Right hindlimb (tissue), 1 donor: ENCODE measurements around the gene HELT.
A peak's percentile ranks its signal among the peaks of the same experiment; 100 is the strongest.

Experiments used
- DNase-seq: peaks from one replicate; pipeline ENCODE4 v3.0.0-alpha.2; 2018

Gene HELT

DNA sequence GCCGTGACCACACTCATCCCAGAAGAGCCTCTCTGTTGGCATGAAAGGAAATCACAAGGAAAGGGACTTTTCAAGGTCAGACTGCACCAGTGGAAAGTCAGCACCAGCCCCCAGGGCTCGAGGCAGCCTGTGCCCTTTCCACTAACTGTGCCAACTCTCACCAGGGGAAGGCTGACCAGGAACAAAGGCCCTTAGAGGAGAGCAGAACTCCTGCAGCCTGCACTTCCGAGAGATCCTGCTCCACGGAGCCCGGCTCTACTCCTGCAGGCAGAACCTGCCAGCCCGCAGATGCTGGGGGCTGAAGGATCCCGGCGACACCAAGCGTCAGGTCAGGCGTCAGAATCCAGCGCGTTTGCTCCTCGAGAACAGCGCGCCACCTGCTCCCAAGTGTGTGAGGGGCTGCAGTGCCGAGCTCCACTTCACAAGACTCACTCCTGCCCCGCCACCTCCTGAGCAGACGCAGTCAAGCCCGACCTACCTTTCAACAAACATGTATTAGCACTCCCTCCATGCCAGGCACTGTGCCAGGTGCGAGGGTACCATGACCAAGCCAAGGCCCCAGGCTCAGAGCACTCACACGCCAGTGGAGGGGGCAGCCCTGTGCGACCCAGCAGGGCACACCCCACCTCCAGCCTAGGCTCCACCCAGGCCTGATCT lies 13.6 kb upstream of the HELT start:
- DNase-seq: no peak

DNA sequence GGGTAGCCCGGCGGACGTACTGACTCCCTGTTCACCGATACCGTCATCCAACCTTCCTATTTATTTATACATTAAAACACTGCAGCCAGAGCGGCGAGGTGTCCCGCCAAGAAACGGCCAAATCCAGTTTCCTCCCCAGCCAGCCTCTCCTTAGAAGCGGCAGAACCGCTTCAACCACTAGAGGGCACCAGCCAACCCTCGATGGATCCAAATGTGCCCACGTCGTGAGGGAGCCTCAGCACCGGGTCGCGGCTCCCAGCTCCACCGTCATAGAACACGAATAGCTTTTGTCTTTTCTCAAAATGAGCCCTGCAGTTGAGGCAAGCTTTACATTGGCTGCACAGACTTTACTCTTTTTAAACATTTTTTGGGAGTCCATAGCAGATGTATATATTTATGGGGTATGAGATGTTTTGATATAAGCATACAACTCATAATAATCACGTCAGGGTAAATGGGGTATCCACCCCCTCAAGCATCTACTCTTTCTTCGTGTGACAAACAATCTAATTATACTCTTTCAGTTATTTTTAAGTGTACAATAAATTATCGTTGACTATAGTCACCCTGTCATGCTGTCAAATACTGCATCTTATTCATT lies 13.0 kb upstream of the HELT start:
- peak; percentile 85 for DNase-seq

DNA sequence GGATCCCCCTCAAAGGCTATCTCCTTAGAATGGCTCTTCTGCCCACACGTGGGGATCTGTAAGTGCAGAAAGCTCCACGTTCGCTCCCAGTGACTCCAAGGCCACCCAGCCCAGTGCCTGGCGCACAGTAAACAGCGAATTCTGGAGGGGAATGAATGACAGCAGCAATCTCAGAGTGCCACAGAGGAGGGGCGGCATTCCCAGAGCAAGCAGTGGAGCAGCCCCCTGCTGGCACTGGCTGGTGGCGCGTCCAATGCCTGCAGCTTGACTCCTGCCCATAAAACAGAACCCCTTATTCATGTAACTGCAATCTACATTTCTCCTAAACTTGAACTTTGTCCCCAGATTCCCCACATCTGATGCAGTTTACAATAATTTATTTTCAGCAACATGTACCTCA lies 6.9 kb upstream of the HELT start:
- no peak for DNase-seq

DNA sequence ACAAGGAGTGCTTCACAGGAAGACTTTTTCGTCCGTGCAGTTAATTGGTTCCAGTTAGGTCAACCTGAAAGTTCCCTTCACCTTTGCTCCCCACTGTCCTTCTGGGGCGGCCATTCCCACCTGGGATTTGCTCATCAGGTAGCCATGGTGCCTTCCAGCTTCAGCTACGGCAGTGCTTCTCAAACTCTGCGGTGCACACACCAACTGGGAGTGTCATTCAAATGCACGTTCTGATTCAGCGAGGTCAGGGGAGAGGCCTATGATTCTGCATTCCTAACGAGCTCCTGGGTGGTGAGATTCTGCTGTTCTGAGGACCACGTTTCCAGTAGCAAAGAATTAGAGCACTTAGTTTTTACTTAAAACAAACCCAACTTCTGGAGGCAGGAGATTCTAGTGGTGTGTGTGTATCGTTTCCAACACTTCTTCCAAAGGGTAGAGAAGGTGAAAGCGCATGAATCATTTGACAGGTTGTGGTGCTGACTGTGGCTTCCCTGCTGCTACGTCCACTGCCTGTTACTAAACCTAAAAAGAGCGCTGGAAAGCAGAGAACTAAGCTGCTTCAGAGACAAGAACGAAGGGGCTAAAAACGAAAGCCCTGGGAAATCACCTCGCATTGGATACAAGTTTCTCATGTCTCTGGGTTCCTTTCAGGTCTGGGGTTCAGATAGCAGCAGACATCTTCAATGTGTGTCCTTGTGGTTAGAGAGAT lies 4.7 kb upstream of the HELT start:
- no peak for DNase-seq

DNA sequence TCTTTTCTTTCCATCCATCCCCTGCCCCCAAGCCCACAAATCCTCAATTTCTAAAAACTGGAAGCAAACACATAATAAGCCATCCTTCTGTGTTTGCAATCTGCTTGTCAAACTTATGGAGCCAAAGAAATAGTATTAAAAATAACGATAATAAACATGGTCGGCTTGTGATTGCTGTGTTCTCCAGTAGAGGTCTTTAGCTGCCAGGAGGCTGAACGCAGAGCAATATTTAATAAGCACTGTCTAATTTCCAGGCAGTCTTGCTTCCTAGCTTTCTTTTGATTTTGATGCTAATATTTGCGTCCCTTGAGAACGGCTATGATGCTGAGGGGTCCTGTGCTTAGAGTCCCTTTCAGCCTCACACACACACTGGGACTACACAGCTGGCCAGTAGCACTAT lies 3.2 kb upstream of the HELT start:
- no peak for DNase-seq

DNA sequence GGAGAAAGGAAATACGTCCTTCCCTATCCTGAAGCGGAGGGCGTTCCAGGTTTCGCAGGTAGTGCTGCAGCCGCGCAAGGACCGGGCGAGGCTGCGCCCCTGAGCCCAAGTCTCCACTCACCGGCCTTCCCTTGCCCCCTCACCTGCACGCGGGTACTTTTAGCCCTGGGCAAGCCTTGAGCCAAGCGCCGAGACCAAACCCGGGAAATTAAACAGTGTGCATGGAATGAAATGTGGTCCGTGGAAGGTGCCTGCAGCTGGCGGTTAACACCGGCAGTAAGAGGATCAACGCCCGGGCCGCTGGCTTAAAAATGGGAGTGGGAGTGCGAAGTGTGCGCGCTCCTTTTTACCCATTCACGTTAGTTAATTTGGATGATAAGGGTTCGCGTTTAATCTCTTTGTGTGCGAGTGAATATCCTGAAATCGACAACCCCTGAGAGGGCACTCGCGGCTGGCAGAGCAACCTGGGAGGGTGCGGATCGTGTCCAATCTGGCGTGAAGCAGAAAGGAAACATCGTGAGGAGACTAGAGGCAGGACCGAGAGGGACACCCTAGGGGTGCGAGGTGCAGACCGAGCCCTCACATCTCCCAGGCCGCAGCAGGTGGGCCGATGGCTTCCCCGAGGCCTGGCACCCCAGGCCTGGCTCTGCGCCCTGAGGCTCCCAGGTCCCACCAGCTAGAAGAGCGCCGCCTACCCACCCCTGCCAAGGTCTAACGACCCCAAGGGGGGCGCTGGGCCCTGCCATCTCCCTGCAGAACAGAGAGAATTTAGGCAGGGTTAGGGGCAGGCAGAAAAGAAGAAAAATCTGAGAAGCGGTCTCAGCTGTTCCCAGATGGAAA lies 2.0 kb upstream of the HELT start:
- DNase-seq: no peak

DNA sequence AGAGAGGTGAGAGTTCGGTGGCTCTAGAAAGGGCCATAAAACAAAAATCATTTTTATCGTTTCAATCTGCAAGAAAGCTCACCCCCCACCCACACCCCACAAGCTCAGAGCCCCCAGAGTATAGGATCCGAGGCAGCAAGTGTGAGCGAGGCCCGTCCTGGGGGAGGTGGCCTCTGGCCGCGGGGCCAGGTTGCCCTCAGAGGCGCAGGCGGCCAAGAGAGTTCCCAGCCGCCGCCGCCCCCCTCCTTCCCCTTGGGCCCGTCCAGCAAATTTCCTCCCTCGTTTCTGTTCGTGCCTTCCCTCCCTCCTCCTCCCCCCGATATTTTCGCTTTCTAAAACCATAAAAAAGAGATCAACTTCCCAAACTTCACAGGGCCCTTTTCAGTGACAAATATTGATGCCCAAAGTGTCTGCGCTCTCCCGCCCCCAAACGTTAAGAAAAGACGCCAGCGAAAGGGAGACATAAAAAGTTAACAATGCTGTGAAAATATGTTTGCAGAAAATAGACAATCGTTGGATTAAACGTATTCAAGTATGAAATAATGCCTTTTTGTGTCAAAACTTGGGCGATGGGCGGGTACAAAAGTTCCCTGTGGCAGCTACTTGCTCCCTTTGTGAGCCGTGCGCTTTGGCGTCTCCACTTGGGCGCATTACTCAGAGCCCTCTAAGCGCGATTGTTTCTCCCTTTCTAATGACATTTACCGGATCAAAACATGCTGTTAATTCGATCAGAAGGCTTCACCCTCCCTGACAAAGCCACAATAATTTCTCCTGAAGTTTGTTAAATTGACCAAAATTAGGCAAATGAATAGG lies 1.1 kb upstream of the HELT start:
- no peak for DNase-seq

DNA sequence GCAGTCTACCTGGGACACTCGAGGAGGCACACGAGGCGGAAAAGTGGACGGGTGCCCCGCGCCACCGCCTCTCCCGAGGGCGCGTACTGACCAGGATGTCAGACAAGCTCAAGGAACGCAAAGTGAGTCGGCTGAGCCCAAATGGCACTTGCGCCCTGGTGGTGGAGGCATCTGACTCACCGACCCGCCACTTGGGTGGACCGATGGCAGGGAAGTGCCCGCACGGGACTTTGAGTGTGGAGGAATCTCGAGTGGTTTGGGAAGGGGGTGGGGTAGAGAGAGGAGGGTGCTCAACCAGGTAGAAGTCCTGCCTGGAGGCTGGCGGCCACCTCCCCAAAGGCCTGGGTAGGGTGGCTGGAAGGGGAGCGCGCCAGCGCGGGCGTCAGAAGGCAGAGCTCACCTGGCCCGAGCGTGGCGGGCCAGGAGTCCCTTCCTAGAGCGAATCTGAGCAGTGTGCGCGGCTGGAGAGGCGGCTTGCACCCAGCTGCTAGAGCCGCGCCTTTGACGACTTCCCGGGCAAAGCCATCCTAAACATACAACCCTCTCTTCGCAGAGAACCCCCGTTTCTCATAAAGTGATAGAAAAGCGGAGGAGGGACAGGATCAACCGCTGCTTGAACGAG lies 655 bp downstream of the HELT start:
- no peak for DNase-seq

DNA sequence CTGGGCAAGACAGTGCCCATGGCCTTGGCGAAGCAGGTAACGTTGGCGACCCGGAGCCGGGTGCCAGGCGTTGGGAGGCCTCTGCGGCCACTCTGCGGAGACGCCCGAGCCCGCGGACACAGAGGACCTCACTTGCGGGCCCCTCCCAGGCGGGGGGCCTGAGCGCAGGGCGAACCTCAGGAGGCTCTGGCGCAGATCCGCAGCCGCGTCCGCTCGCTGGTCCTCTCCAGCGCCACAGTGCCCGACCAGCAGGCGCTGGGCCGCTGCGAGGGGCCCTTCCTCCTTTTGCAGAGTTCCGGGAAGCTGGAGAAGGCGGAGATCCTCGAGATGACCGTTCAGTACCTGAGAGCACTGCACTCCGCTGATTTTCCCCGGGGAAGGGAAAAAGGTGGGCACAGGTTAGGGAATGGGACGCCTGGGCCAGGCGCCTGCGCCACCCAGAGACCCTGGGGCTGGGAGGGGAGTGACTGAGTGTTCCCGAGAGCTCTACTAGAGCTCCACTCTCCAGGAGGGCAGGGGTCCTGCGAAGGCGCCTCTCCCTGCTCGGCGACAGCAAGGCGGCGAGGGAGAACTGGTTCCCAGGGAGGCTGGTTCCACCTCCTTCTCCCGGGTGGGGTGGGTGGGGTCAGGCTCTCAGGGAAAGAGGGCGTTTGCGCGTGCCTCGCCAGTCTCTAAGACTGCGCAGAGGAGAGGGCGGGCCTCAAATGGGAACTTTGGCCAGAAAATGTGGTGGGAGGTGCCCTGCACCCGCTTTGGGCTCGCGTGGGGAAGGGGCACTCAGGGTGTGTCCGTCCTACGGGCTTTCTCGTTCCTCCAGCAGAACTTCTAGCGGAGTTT lies 1.4 kb downstream of the HELT start:
- no peak for DNase-seq

DNA sequence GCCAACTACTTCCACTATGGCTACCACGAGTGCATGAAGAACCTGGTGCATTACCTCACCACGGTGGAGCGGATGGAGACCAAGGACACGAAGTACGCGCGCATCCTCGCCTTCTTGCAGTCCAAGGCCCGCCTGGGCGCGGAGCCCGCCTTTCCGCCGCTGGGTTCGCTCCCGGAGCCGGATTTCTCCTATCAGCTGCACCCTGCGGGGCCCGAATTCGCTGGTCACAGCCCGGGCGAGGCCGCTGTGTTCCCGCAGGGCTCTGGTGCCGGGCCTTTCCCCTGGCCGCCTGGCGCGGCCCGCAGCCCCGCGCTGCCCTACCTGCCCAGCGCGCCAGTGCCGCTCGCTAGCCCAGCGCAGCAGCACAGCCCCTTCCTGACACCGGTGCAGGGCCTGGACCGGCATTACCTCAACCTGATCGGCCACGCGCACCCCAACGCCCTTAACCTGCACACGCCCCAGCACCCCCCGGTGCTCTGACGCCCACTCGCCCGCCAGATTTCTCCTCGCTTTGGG lies 2.1 kb downstream of the HELT start:
- DNase-seq: no peak

DNA sequence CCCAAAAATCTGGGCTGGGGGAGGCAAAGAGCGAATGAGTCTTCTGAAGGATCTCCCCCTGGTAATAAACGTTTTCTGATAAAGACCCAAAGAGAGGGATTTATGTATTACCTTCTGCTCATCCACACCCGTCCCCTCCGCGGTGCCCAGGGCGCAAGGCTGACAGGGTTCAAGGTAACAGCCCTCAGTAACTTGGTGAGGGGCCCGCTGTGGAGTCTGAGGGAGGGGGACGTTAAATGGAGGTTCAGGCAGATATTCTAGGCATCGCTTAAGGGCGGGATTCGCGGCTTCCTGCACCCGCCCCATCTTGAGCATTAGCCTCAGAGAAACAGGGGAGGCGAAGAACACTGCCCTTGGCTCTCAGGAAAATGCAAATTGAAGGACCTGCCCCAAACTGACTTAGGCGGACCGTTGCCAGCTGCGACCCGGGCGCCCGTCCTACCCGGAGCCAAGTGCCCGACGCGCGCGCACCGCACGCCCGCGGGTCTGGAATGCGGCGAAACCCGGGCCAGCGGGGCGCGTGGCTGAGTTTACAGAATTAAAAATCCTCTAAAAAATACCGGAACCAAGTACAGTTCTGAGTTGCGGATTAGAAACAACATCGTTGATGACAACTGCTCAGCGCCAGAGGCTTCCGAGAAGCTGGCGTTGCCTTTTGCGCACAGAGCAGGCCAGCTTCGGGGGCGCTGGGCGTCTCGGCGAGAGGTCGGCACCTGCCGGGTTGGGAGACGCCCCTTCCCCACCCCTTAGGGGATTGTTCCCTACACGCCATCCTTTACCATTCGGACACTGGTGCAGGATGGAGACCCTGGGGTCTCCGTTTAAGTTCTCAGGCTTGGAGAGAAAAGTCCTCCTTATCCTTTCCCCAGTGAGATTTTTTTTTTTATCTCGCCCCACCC lies 2.8 kb downstream of the HELT start:
- DNase-seq: no peak

DNA sequence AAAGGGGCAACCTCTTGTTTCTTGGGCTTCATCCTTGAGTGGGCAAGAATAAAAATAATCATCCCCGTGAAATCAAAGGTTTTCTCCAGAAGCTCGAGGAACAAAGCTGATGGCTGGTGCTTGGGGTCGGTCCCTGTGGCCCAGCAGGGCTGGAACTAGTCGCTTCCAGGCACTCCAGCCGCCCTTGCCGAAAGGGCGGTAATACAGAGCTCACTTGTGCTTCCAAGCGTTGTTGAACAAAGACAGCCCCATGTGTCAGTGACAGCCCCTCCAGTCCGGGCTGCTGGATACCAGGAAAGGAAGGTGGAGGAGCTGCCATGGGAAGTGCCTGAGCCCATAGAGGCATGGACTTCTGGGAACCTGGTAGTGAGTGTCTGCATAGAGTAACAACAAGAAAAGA lies 5.2 kb downstream of the HELT start:
- no peak for DNase-seq

DNA sequence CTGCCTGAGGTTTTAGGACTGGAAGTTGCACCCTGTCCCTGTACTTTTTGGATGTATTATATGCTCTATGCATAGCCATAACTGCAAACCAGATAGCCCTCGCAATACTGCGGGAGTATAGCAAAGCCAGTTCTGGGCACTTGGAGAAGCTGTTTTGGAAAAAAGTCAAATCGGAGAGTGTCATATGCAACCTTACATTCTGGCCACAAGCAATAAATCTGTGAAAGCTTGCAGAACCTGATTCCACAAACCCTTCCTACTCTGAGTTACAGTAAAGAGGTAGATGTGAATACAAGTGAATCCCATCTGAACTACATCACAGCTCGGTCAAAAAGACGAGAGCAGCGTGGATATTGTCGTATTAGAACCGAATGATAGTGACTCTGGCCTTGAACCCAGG lies 10.3 kb downstream of the HELT start:
- no peak for DNase-seq

DNA sequence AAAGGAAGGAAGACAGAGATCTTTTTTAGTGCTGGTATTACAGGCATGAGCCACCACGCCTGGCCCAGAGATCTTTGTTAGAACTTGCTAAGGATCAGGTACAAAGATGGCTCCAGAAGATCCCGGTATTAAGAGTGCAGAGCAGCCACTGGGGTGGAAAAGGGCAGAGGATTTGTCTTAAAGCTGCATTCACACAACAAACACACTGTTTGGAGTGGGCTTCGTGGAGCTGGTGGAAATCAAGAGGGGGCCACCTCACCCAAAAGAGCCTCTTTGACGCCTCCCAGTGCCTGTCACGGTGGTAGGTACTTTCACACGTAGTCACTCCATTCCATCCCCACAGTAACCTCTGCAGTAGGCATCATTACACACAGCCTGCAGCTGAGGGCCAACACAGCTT lies 13.3 kb downstream of the HELT start:
- DNase-seq: no peak

DNA sequence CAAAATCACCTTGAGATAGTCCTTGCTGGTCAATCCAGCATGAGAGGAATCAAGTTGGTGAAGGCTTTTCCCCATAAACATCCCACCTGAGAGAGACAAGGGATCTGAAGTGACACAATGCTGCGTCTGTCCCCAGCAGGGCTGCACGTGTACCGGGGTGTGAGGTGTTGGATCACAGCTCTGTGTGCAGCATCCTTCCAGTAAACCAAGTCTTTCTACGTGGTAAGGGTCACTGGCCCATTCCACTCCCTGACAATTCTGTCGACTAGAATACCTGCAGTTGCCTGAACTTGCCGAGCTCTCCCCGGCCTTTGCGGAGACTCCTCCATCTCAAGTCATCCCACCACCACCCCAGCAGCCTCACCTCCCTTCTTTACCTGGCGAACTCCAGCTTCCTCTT lies 14.8 kb downstream of the HELT start:
- DNase-seq: no peak

DNA sequence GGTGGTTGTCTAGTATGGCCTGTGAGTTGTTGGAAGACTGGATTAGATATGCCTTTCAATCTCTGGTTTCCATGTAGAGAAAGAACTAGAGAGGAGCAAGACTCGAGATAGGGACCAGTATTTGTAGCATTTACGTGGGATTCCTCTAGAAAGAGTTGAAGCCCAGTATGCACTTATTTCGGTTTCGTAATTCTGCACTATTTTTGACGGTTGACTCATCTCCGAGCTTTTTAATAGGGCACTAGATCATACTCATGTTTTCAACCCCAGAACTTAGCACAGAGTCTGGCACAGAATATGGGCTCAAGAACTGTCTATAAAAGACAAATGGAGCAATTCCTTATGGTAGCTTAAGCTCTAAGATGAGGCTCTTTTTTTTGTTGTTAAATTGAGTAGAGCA lies 15.7 kb downstream of the HELT start:
- DNase-seq: no peak

DNA sequence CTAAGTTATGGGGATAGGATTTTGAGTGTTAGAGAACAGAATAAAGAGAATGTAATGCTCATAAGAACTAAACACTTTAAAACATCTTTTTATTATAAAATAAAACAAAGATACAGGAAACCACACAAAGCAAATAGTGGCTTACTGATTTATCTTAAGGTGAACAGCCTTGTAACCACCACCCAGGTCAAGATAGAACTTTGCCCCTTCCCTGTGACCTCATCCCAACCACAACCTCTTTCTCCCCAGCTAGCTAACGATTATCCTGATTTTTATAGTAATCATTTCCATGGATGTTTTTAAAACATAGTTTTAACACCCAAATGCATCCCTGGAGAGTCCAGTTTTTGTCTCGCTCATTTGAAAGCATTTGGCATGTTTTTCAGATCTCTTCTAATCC lies 17.0 kb downstream of the HELT start:
- DNase-seq: no peak

DNA sequence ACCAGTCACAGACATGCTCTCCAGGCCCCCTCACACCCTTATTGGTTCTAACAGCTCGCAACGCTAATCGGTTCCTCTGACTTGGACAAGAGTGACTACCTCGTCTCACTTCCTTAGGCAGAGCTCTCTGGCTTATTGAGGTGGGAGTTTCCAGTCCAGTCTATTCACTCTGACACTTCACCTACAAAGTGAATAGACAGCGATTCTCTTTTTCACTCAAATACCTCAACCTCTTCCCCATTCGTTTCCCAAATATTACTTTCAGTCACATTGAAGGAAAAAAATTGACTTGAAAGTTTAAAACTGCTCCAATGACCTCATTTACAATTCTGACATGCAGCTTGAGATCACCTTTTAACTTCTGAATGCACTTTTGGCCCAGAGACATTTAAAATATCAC lies 17.7 kb downstream of the HELT start:
- no peak for DNase-seq

DNA sequence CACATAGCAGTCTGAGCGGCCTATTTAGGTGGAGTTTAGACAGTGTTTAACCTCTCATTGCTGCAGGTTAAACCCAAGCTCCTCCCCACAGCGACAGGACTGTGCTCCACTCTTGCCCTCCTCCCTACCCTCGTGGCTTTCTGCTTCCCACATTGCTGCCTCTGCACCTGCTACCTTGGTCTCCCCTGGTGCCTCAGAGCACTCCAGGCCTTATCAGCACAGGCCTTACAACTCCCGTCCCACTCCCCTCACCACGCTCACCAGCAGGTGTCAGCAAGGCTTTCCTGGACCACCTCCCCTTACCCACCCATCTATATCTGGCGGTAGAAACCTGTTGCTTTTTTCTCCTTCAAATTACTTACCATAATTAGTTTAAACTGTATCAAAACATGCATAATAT lies 18.6 kb downstream of the HELT start:
- no peak for DNase-seq
